HCT116 (cell line): Measurements from ENCODE around the gene BCL2L13. TPM values are rescaled to one million over a fixed set of nuclear protein-coding genes. Genes with fewer than 3 reads are reported as not detected.

Experiments
- ATAC-seq: fragments of 200-7000 bp; cut with Tn5 transposase; 2 replicates; pipeline ENCODE4 v1.9.1; 2020; ENCODE audit warnings: mild to moderate bottlenecking, moderate library complexity
- BruUV-seq: library from RNA; stranded (reverse); fragments of 400-500 nt; replicated peaks from 2 replicates; lab custom pipeline; 2021; lab: Mats Ljungman, UMichigan
- CTCF ChIA-PET: fragments of 300-600 bp; sonication (Branson Sonifier 250); formaldehyde crosslinking; loops from one replicate; lab custom pipeline; 2021; ENCODE audit warnings: antibody characterized with exemption; lab: Charles Lee
- POLR2A ChIA-PET: fragments of 300-600, 350-600 bp; sonication (Branson Sonifier 250); formaldehyde crosslinking; loops from one replicate; lab custom pipeline; 2021; ENCODE audit warnings: antibody characterized with exemption; lab: Charles Lee
- RAD21 ChIA-PET, 2 experiments: fragments of 300-600 bp; sonication (Branson Sonifier 250); formaldehyde crosslinking; loops; one replicate each; lab custom pipeline; 2023; ENCODE audit warnings: low total read pairs in 2 of 2; ENCODE audit not compliant: uncharacterized antibody in 2 of 2, unreplicated experiment in 2 of 2, low non-redundant PET in 1 of 2; lab: Charles Lee
- DNase-seq: peaks from one replicate; pipeline ENCODE4 v3.0.0-alpha.2; 2010; ENCODE audit warnings: low read depth, low spot score
- H2AFZ ChIP-seq: fragments of 200-600 bp; shearing (Covaris generic), sonication (generic); 2 replicates; pipeline ENCODE4 v1.6.1; 2017; ENCODE audit warnings: low read depth, mixed run types, mixed read lengths, antibody characterized with exemption, low read length; ENCODE audit not compliant: poor library complexity, severe bottlenecking
- H3K27ac ChIP-seq: 2 replicates; pipeline ENCODE4 v1.5.1; 2012; ENCODE audit warnings: low read depth, low read length
- H3K27me3 ChIP-seq: fragments of 200-600 bp; sonication (generic); 2 replicates; pipeline ENCODE4 v1.6.1; 2016; ENCODE audit warnings: mixed run types, low read length, mixed read lengths; ENCODE audit not compliant: insufficient read depth
- H3K36me3 ChIP-seq, 2 experiments: fragments of 200-500 bp in 1 of 2; fragments of 200-600 bp in 1 of 2; sonication (Bioruptor generic) in 1 of 2; sonication (generic) in 1 of 2; 2 replicates each; pipeline versions ENCODE4 v1.5.1 to v1.6.1; 2014 to 2016; ENCODE audit warnings: low read length in 2 of 2, inconsistent platforms in 1 of 2, mixed read lengths in 1 of 2, mixed run types in 1 of 2; ENCODE audit not compliant: insufficient read depth in 2 of 2, control insufficient read depth in 1 of 2
- H3K4me1 ChIP-seq, 2 experiments: fragments of 200-600 bp in 1 of 2; sonication (generic) in 1 of 2; 2 replicates each; pipeline versions ENCODE4 v1.5.1 to v1.6.1; 2012 to 2017; ENCODE audit warnings: low read length in 2 of 2, inconsistent platforms in 1 of 2, mild to moderate bottlenecking in 1 of 2, mixed read lengths in 1 of 2, mixed run types in 1 of 2, moderate library complexity in 1 of 2; ENCODE audit not compliant: insufficient read depth in 2 of 2, control insufficient read depth in 1 of 2
- H3K4me2 ChIP-seq: fragments of 200-600 bp; sonication (generic); 2 replicates; pipeline ENCODE4 v1.6.1; 2017; ENCODE audit warnings: mixed run types, low read length, mixed read lengths
- H3K4me3 ChIP-seq, 2 experiments: fragments of 200-600 bp in 1 of 2; sonication (generic) in 1 of 2; replicated peaks in 1 of 2; 2 replicates each; pipeline ENCODE4 v1.5.1; 2011 to 2016; ENCODE audit warnings: low read length in 2 of 2, control low read depth in 1 of 2, low read depth in 1 of 2, mild to moderate bottlenecking in 1 of 2, mixed read lengths in 1 of 2, mixed run types in 1 of 2
- H3K79me2 ChIP-seq: fragments of 200-600 bp; sonication (generic); 2 replicates; pipeline ENCODE4 v1.6.1; 2017; ENCODE audit warnings: mild to moderate bottlenecking, mixed run types, low read length, moderate library complexity, mixed read lengths; ENCODE audit not compliant: insufficient read depth
- H3K9ac ChIP-seq: fragments of 200-600 bp; sonication (generic); 2 replicates; pipeline ENCODE4 v1.6.1; 2016; ENCODE audit warnings: low read length, mixed read lengths
- H3K9me2 ChIP-seq: fragments of 200-600 bp; sonication (generic), shearing (Covaris generic); 2 replicates; pipeline ENCODE4 v1.6.1; 2017; ENCODE audit warnings: mixed run types, mild to moderate bottlenecking, moderate library complexity; ENCODE audit not compliant: insufficient read depth
- H3K9me3 ChIP-seq, 2 experiments: fragments of 200-500 bp in 1 of 2; fragments of 200-600 bp in 1 of 2; sonication (Bioruptor generic) in 1 of 2; sonication (generic) in 1 of 2; 2 replicates each; pipeline ENCODE4 v1.6.1; 2014 to 2017; ENCODE audit warnings: low read length in 2 of 2, mixed read lengths in 2 of 2, inconsistent platforms in 1 of 2, low read depth in 1 of 2, mild to moderate bottlenecking in 1 of 2, mixed run types in 1 of 2, moderate library complexity in 1 of 2; ENCODE audit not compliant: control insufficient read depth in 1 of 2, insufficient read depth in 1 of 2
- H4K20me1 ChIP-seq: fragments of 200-600 bp; sonication (generic), shearing (Covaris generic); 2 replicates; pipeline ENCODE4 v1.6.1; 2017; ENCODE audit warnings: mixed run types, mild to moderate bottlenecking, moderate library complexity; ENCODE audit not compliant: insufficient read depth
- CBX3 ChIP-seq: IDR thresholded peaks from 2 replicates; pipeline ENCODE4 v1.6.1; 2012; ENCODE audit warnings: low read depth
- EGR1 ChIP-seq: IDR thresholded peaks from 2 replicates; pipeline ENCODE4 v1.6.1; 2012; ENCODE audit warnings: low read depth
- ELF1 ChIP-seq: IDR thresholded peaks from 2 replicates; pipeline ENCODE4 v1.6.1; 2012; ENCODE audit warnings: low read depth, borderline replicate concordance
- EZH2 ChIP-seq: fragments of 200-600 bp; sonication (generic); IDR thresholded peaks from 2 replicates; pipeline ENCODE4 v1.6.1; 2017; ENCODE audit warnings: antibody characterized with exemption, mixed run types
- FOSL1 ChIP-seq: IDR thresholded peaks from 2 replicates; pipeline ENCODE4 v1.6.1; 2012; ENCODE audit warnings: low read depth
- RAD21 ChIP-seq: IDR thresholded peaks from 2 replicates; pipeline ENCODE4 v1.6.1; 2012; ENCODE audit warnings: low read depth, mild to moderate bottlenecking
- SIN3A ChIP-seq: IDR thresholded peaks from 2 replicates; pipeline ENCODE4 v1.6.1; 2012; ENCODE audit warnings: low read depth
- SP1 ChIP-seq: IDR thresholded peaks from 2 replicates; pipeline ENCODE4 v1.6.1; 2012; ENCODE audit warnings: low read depth
- YY1 ChIP-seq: IDR thresholded peaks from 2 replicates; pipeline ENCODE4 v1.6.1; 2011; ENCODE audit warnings: low read length, low read depth, moderate library complexity, mild to moderate bottlenecking; ENCODE audit not compliant: insufficient replicate concordance; ENCODE audit errors: extremely low read depth
- ZFX ChIP-seq: fragments of 450-650 bp; IDR thresholded peaks from 2 replicates; pipeline ENCODE4 v1.6.1; 2017
- intact Hi-C: fragments of 100-400 bp; cut with micrococcal nuclease; formaldehyde crosslinking; loops from 2 replicates; pipeline ENCODE4 v1.10.0; 2022
- total RNA-seq: library from RNA; stranded (reverse); gene quantifications from one replicate; pipeline ENCODE4 v1.2.1, GENCODE V29; 2021; ENCODE audit not compliant: unreplicated experiment
- TF ChIP-seq, protein P1 (sequence below): IDR thresholded peaks from 2 replicates; pipeline ENCODE4 v1.6.1; 2012; ENCODE audit warnings: low read depth
- TF ChIP-seq, protein P2 (sequence below): IDR thresholded peaks from 2 replicates; pipeline ENCODE4 v1.6.1; 2012
- TF ChIP-seq, protein P3 (sequence below): IDR thresholded peaks from 2 replicates; pipeline ENCODE4 v1.6.1; 2011; ENCODE audit warnings: mild to moderate bottlenecking, low read length, moderate library complexity; ENCODE audit not compliant: insufficient replicate concordance; ENCODE audit errors: extremely low read depth

Gene BCL2L13
- total RNA-seq, 1 experiment from 2014 or later: 38.6 TPM

DNA sequence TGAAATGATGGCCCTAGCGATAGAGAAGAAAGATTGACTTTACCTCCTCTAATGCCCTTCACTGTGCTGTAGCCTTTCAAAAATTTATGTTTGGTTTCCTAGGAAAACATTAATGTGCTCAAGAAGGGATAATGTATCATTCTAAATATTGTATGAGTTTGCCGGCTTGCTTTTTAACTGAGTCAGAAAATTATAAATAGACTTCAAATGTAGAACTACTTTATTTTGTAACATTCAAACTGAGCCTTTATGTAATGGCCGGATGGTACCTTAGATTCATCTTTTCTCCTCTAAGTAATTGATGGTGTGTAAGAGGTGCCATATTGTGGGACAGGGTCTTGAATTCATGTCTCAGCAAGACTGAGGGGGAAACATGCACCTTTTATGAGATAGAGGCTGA is 78.0 kb downstream of the BCL2L13 start:
- Histone ChIP-seq H3K36me3 (no peaks in the 10 kb centered on the region), H3K9me2 (no peaks in the 10 kb centered on the region), H3K27ac (no peak overlapping the region), H3K27me3 (no peaks in the 10 kb centered on the region), H3K9ac (no peak overlapping the region), H2AFZ (no peak overlapping the region), H3K4me1 (no peaks in the 10 kb centered on the region), H3K79me2 (0 out of 2 replicates have a peak, but pooled peaks cover 3% of the 10 kb centered on the region), H4K20me1 (no peaks in the 10 kb centered on the region), H3K4me3 (no peak overlapping the region), H3K4me2 (no peak overlapping the region), H3K9me3 (no peaks in the 10 kb centered on the region)
- POLR2A ChIA-PET: no interaction called here
- DNase-seq (no peak), ATAC-seq (no peak)
- TF ChIP-seq ZFX: no peak
- no peak for TF ChIP-seq ELF1
- TF ChIP-seq, protein P1, sequence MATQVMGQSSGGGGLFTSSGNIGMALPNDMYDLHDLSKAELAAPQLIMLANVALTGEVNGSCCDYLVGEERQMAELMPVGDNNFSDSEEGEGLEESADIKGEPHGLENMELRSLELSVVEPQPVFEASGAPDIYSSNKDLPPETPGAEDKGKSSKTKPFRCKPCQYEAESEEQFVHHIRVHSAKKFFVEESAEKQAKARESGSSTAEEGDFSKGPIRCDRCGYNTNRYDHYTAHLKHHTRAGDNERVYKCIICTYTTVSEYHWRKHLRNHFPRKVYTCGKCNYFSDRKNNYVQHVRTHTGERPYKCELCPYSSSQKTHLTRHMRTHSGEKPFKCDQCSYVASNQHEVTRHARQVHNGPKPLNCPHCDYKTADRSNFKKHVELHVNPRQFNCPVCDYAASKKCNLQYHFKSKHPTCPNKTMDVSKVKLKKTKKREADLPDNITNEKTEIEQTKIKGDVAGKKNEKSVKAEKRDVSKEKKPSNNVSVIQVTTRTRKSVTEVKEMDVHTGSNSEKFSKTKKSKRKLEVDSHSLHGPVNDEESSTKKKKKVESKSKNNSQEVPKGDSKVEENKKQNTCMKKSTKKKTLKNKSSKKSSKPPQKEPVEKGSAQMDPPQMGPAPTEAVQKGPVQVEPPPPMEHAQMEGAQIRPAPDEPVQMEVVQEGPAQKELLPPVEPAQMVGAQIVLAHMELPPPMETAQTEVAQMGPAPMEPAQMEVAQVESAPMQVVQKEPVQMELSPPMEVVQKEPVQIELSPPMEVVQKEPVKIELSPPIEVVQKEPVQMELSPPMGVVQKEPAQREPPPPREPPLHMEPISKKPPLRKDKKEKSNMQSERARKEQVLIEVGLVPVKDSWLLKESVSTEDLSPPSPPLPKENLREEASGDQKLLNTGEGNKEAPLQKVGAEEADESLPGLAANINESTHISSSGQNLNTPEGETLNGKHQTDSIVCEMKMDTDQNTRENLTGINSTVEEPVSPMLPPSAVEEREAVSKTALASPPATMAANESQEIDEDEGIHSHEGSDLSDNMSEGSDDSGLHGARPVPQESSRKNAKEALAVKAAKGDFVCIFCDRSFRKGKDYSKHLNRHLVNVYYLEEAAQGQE: no peak
- no peak for TF ChIP-seq EZH2
- TF ChIP-seq YY1: no peak
- TF ChIP-seq RAD21: no peak
- TF ChIP-seq, protein P2, sequence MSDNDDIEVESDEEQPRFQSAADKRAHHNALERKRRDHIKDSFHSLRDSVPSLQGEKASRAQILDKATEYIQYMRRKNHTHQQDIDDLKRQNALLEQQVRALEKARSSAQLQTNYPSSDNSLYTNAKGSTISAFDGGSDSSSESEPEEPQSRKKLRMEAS: no peak
- TF ChIP-seq EGR1: no peak
- TF ChIP-seq SIN3A: no peak
- no peak for TF ChIP-seq CBX3
- no peak for TF ChIP-seq FOSL1
- TF ChIP-seq, protein P3, sequence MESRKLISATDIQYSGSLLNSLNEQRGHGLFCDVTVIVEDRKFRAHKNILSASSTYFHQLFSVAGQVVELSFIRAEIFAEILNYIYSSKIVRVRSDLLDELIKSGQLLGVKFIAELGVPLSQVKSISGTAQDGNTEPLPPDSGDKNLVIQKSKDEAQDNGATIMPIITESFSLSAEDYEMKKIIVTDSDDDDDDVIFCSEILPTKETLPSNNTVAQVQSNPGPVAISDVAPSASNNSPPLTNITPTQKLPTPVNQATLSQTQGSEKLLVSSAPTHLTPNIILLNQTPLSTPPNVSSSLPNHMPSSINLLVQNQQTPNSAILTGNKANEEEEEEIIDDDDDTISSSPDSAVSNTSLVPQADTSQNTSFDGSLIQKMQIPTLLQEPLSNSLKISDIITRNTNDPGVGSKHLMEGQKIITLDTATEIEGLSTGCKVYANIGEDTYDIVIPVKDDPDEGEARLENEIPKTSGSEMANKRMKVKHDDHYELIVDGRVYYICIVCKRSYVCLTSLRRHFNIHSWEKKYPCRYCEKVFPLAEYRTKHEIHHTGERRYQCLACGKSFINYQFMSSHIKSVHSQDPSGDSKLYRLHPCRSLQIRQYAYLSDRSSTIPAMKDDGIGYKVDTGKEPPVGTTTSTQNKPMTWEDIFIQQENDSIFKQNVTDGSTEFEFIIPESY: no peak
- TF ChIP-seq SP1: no peak
- RAD21 ChIA-PET: no interaction called here
- CTCF ChIA-PET: no interaction called here
- no TSS peak for BruUV-seq
- intact Hi-C loops: no loop called here
